Measurements from ENCODE around the gene SIGLEC9.

The SIGLEC9 gene

GRCh38 chr19:51122112-51122981 is 2.4 kb upstream of the SIGLEC9 start:
- FAIRE-seq (no peak), DNase-seq (ENCODE audit: low spot score) (no peak)

DNA sequence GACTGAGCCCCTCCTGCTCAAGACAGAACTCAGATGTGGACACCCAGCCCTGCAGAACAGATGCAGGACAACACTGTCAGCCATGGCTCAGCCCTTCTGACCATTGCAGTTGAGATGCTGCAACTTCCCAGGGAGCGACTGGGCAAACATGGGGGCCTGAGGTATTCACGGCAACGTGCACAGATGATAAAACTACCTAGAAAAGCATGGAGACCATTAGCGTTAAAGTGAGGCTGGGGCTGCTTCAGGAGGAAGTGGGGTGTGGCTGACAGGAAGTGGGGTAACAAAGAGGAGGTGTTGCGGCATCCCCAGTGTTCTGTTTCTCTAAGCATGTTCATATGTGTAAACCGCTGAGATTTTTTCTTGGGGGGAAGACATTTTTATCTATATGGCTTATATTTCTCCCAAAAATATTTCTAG is 1.3 kb upstream of the SIGLEC9 start:
- no peak for FAIRE-seq
- no peak for DNase-seq (ENCODE audit: low spot score)

DNA sequence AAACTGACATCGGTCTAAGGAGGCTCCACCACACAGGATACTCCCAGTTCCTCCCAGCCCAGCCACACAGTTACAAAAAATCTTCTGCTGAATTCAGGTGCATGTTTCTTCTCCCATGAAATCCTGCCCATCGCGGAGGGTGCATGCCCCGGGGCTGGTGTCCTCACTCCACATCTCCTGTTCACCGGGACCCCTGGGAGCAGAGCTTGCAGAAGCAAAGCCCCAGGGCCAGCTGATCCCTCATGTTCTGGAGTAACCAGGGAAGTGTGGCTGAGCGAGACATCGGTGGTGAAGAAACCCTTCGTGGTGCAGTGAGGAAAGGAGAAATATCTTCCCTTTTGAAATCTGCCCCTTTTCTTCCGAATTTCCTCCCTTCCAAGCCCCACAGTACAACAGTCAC is 904 bp upstream of the SIGLEC9 start:
- DNase-seq (ENCODE audit: low spot score) (no peak), FAIRE-seq (no peak)

DNA sequence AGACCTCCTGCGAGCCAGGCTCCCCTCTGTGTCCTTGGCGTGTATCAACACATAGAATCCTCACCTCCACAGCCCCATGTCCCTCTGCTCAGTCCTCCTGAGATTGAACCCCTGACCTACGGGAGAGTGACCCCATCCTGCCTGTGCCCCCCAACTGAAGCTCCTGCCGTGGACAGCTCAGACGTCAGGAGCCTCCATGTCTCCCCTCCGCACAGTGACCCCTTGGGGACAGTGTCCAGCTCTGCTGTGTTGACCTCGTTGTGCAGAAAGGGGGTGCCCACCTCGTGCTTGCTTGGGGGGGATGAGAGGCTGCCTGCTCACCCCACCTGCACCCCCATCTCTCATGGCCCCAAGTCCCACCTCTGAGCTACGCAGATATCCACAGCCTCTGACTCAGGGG is 490 bp upstream of the SIGLEC9 start:
- FAIRE-seq = no peak

GRCh38 chr19:51125421-51126075 is 842 bp downstream of the SIGLEC9 start:
- FAIRE-seq = no peak
- no peak for DNase-seq (ENCODE audit: low spot score)

More for the DNA sequence above, 490 bp upstream of the SIGLEC9 start:
- no peak for DNase-seq (ENCODE audit: low spot score)

DNA sequence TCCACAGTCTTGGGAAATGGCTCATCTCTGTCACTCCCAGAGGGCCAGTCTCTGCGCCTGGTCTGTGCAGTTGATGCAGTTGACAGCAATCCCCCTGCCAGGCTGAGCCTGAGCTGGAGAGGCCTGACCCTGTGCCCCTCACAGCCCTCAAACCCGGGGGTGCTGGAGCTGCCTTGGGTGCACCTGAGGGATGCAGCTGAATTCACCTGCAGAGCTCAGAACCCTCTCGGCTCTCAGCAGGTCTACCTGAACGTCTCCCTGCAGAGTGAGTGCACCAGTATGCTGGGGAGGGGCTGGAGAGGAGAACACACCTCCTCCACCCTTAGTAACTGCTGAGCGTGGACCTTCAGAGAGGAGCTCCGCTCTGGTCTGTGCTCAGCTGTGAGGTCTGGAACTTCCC is 2.3 kb downstream of the SIGLEC9 start:
- FAIRE-seq (no peak), DNase-seq (ENCODE audit: low spot score) (no peak)

DNA sequence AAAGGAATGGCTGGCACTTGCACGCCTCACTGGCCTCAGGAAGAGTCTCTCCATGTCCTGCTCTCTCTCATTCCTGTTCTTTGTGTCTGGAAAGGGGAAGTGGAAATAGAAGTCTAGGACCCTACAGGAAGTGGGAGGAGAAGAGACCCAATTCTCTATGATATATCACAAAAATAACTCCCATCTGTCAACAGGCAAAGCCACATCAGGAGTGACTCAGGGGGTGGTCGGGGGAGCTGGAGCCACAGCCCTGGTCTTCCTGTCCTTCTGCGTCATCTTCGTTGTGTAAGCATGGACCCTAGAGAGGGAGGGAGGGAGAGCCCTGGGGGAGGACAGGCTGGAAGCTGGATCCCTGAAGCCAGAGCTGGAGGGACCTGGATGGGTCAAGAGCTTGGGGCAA is 3.0 kb downstream of the SIGLEC9 start:
- FAIRE-seq = no peak

DNA sequence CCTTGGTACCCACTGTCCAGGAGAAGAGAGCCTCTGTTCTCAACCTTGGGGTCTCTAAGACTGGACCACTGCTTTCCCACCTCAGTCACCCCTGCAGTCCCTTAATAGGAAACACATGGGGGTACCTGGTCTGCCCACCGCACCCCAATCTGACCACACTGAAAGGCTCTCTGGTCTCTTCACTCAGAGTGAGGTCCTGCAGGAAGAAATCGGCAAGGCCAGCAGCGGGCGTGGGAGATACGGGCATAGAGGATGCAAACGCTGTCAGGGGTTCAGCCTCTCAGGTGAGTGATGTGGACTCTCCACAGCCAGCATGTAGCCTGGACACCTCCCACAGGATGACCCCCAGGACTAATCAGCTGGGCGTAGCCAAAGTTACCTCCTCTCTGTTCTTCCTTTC is 3.5 kb downstream of the SIGLEC9 start:
- no peak for FAIRE-seq

More for the DNA sequence above, 3.0 kb downstream of the SIGLEC9 start:
- DNase-seq (ENCODE audit: low spot score) = peak; percentile 24

GRCh38 chr19:51129716-51130115 is 5.0 kb downstream of the SIGLEC9 start:
- DNase-seq (ENCODE audit: low spot score) = no peak
- FAIRE-seq = no peak

More for the DNA sequence above, 3.5 kb downstream of the SIGLEC9 start:
- DNase-seq (ENCODE audit: low spot score) = no peak

DNA sequence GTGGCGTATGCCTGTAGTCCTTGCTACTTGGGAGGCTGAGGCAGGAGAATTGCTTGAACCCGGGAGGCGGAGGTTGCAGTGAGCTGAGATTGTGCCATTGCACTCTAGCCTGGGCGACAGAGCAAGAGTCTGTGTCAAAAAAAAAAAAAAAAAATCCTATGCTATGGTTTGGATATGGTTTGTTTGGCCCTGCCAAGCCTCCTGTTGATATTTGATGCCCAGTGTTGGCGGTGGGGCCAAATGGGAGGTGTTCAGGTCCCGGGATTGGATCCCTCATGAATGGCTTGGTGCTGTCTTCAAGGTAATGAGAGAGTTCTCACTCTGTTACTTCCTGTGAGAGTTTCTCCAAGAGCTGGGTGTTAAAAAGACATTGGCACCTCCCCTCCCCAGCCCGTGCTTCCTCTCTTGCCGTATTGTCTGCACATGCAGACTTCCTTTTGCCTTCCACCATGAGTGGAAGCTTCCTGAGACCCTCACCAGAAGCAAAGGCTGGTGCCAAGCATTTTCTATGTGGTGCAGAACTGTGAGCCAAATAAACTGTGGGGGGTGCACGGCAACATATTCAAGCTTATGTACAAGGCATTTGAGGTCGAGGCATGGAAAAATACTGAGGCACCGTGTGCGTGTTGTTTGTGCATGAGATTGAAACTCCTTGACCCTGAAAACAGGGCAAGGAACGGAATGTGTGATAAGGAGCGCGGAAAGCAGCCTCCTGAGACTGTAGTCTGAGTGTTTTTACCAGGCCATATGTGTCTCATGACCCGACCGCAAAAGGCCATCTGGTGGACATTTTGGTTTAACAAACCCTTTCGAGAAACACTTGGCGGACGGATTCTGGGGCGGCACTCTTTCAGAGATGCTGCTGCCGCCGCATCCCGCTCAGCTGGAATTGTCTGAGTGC is 7.3 kb downstream of the SIGLEC9 start:
- no peak for DNase-seq (ENCODE audit: low spot score)
- no peak for FAIRE-seq

DNA sequence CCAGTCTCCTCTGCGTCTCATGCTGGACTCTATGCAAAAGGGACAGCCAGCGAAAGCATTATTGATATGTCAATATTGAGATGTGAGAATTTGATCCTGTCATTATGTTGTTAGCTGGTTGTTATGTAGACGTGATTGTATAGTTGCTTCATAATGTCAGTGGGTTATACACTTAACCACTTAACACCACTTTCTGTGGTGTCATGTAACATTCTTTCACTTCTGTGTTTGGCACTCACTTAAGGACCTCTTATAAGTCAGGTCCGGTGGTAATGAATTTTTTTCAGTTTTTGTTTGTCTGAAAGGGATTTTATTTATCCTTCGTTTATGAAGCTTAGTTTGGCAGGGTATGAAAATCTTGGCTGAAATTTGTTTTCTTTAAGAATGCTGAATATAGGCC is 10.3 kb downstream of the SIGLEC9 start:
- DNase-seq (ENCODE audit: low spot score) (no peak), FAIRE-seq (no peak)

- FAIRE-seq (no peak), DNase-seq (ENCODE audit: low spot score) (no peak)
These were observed 11.5 kb downstream of the SIGLEC9 start for GRCh38 chr19:51135986-51136762.

GRCh38 chr19:51136851-51137551 is 12.3 kb downstream of the SIGLEC9 start:
- DNase-seq (ENCODE audit: low spot score) (no peak), FAIRE-seq (no peak)

- DNase-seq (ENCODE audit: low spot score) (no peak), FAIRE-seq (no peak)
These were observed 13.2 kb downstream of the SIGLEC9 start for GRCh38 chr19:51137792-51138425.

GRCh38 chr19:51138549-51138979 is 13.9 kb downstream of the SIGLEC9 start:
- DNase-seq (ENCODE audit: low spot score) (no peak), FAIRE-seq (no peak)

DNA sequence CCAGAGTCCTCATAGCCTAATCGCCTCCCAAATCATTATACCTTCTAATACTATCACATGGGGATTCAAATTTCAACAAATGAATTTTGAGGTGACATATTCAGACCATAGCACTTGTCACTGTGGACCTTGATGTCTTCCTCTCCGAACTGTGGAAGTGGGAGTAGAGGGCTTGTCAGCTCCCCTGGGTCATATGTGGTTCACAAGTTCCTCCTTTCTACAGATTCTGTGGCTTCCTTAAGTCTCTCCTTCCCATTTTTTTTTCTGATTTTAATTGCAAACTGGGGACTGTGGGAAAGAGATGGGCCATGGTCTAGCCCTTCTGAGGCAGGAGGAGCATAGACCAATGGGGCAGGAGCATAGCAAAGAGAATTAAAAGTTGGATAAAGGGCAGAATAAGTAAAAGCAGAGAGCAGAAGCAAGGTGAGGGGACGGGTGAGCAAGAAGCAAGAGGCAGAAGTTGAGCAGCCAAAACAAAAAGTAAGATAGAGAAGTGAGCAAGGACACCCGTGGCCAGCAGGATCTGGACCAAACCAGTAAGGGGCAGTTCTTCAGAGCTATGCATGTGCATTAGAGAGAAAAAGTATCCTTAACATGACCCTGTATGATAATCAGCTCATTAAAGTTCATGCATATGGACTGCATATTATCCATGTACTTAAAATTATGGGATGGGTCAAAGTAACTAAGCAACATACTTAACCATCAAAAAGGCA is 14.8 kb downstream of the SIGLEC9 start:
- DNase-seq (ENCODE audit: low spot score) (no peak), FAIRE-seq (no peak)

DNA sequence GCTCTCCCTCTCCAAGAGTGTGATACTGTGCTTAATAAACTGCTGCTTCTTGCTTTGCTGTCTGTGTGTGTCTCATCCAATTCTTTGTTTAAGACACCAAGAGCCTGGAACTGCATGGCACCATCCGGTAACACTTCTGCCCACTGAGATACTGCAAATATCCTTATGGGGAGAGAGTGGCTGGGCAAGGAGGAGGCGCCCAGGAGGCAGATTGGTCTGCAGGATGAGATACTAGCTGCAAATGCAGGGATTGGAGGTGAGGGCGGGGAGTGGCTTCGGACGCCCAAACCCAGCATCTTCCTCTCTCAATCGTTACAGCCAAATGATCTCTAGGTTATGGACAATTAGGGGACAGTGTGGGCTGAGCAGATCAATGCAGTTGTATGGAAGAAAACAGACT is 15.7 kb downstream of the SIGLEC9 start:
- FAIRE-seq (no peak), DNase-seq (ENCODE audit: low spot score) (no peak)

DNA sequence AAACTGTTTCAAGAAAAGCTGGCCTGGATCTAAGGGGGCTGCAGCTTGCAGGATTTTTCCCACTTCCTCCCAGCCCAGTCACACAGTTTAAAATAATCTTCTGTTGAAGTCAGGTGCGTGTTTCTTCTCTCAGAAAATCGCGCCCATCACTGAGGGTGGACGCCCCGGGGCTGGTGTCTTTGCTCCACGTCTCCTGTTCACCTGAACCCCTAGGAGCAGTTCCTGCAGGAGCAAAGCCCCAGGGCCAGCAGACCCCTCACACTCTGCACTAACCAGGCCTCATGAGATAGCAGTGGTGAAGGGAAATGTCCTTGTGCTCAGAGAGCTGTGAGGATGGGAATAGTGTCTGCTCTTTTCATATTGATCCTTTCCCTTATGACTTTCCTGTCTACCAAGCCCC is 16.5 kb downstream of the SIGLEC9 start:
- DNase-seq (ENCODE audit: low spot score) = no peak
- no peak for FAIRE-seq

DNA sequence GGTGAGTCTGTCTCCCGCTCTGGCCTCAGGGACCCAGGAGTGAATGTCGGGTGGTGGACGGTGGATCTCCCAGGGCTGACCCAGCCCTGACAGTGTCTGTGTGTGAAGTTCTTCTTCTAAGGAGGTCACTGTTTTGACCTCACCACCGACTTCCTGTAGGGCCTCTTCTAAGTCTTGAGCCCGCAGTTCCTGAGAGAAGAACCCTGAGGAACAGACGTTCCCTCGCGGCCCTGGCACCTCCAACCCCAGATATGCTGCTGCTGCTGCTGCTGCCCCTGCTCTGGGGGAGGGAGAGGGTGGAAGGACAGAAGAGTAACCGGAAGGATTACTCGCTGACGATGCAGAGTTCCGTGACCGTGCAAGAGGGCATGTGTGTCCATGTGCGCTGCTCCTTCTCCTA is 17.4 kb downstream of the SIGLEC9 start, which contains the start of gene SIGLEC7:
Gene SIGLEC7 (plus strand): TSS at position 183 of the 400 bp plus-strand sequence. CDS start 69 bp downstream, at position 252.
- no peak for FAIRE-seq
- DNase-seq (ENCODE audit: low spot score) = no peak
